Heart left ventricle (tissue), 16 donors: ENCODE results near the gene SLC22A31. TPM values are rescaled to one million over a fixed set of nuclear protein-coding genes. Genes with fewer than 3 reads are reported as not detected.

Source experiments
- ATAC-seq, 4 donors: fragments of 200-7000 bp; cut with Tn5 transposase; one replicate each; pipeline ENCODE4 v1.9.1; 2020 to 2022; ENCODE audit warnings: moderate library complexity in 4 of 4, mild to moderate bottlenecking in 3 of 4, moderate number of reproducible peaks in 1 of 4
- DNase-seq, 5 donors: peaks; one replicate each; pipeline ENCODE4 v3.0.0-alpha.2; 2020
- H3K27ac ChIP-seq, 12 donors: fragments of 200-600 bp; sonication (generic) in 4 of 12; one replicate each; pipeline versions ENCODE4 v1.5.0 to v1.8.0; 2016 to 2022; ENCODE audit warnings: mild to moderate bottlenecking in 2 of 12
- H3K27me3 ChIP-seq, 9 donors: fragments of 200-600 bp; sonication (generic) in 2 of 9; one replicate each; pipeline versions ENCODE4 v1.5.1 to v1.8.0; 2016 to 2022; ENCODE audit warnings: mild to moderate bottlenecking in 3 of 9
- H3K36me3 ChIP-seq, 9 donors: fragments of 200-600 bp; sonication (generic) in 2 of 9; one replicate each; pipeline versions ENCODE4 v1.5.0 to v1.8.0; 2018 to 2022; ENCODE audit warnings: mild to moderate bottlenecking in 2 of 9
- H3K4me1 ChIP-seq, 12 donors: fragments of 200-600 bp; sonication (generic) in 4 of 12; one replicate each; pipeline versions ENCODE4 v1.5.0 to v1.8.0; 2016 to 2022; ENCODE audit warnings: mild to moderate bottlenecking in 3 of 12
- H3K4me3 ChIP-seq, 12 donors: fragments of 200-600 bp; sonication (generic) in 4 of 12; one replicate each; pipeline versions ENCODE4 v1.5.0 to v1.8.0; 2017 to 2022; ENCODE audit warnings: mild to moderate bottlenecking in 9 of 12, moderate library complexity in 4 of 12
- H3K9me3 ChIP-seq, 12 donors: fragments of 200-600 bp; sonication (generic) in 4 of 12; one replicate each; pipeline versions ENCODE4 v1.5.0 to v1.8.0; 2016 to 2022; ENCODE audit warnings: mild to moderate bottlenecking in 1 of 12
- POLR2A ChIP-seq, 2 donors: fragments of 450-650 bp; IDR thresholded peaks; one replicate each; pipeline ENCODE4 v1.6.1; 2017; ENCODE audit warnings: antibody characterized with exemption in 2 of 2, mild to moderate bottlenecking in 2 of 2, moderate library complexity in 2 of 2
- WGBS, 4 donors: extraction: QIAGEN DNeasy Blood & Tissue Kit in 2 of 4; methylation state at CpG; one replicate each; pipeline versions ENCODE4 v1.1.5 to v1.1.7; 2013 to 2018; 5-methylcytosine and 5-hydroxymethylcytosine counted together
- intact Hi-C, 10 donors: fragments of 100-400 bp; cut with DNase I; formaldehyde crosslinking; loops; one replicate each; pipeline versions ENCODE4 v1.11.1 to v1.14.2; 2022
- polyA plus RNA-seq, 2 donors: library from polyadenylated mRNA; stranded (reverse); fragments of 200-250 nt; gene quantifications; one replicate each; pipeline ENCODE4 v1.2.3, GENCODE V29; 2013
- total RNA-seq, 9 donors: library from RNA; depleted of rRNA in 2 of 9; stranded (reverse); fragments of >200 nt in 2 of 9; fragmentation: NEBNext Ultra II Directional in 3 of 9; extraction: Animal tissue kit (Norgen Biotek cat#: 25700) in 3 of 9; gene quantifications; one replicate each; pipeline versions ENCODE4 v1.1.0 to v1.2.4, GENCODE V29; 2016 to 2023
- TF ChIP-seq, protein P1 (sequence below), 12 donors: fragments of 200-600 bp; sonication (generic) in 4 of 12; IDR thresholded peaks; one replicate each; pipeline versions ENCODE4 v1.5.0 to v1.8.0; 2018 to 2022; ENCODE audit warnings: antibody characterized with exemption in 12 of 12, mild to moderate bottlenecking in 5 of 12
- donor health status: ischemic (EF 13 %, LVEDD 7.1; RV severe dilation, severe dysfunction).
- donor health status: healthy with polysubstance abuse.
- donor health status: DM: no; HTN: yes; CAD: no.
- donor health status: DM: no; HTN: no; CAD: no.
- donor health status: ischemic (EF 25% LVEDD 6.9; RV normal size, moderate dysfunction).
- donor health status: ischemic (EF 25% LVEDD 5.7; RV mildly dilated, moderate dysfunction).
- donor health status: healthy.
- donor health status: DM: yes; HTN: yes; CAD: no.
- donor health status: ischemic (EF 35%, LVEDD 5.7; RV mildly dilated, moderate dysfunction).
- donor health status: nonischemic (EF 11% LVEDD 7.7; RV severe dilation, severe dysfunction).
- donor health status: DM: yes; HTN: yes; CAD: no.
- donor health status: PGD.
- donor health status: ischemic (EF 29% LVEDD 5.4; RV normal size, mild dysfunction).
- donor health status: nonischemic (EF 23%, LVEDD 6.1; RV moderate dilation, normal function).

The SLC22A31 gene
- total and polyA plus RNA-seq, 11 donors: 0.07 TPM; not detected in 10

DNA sequence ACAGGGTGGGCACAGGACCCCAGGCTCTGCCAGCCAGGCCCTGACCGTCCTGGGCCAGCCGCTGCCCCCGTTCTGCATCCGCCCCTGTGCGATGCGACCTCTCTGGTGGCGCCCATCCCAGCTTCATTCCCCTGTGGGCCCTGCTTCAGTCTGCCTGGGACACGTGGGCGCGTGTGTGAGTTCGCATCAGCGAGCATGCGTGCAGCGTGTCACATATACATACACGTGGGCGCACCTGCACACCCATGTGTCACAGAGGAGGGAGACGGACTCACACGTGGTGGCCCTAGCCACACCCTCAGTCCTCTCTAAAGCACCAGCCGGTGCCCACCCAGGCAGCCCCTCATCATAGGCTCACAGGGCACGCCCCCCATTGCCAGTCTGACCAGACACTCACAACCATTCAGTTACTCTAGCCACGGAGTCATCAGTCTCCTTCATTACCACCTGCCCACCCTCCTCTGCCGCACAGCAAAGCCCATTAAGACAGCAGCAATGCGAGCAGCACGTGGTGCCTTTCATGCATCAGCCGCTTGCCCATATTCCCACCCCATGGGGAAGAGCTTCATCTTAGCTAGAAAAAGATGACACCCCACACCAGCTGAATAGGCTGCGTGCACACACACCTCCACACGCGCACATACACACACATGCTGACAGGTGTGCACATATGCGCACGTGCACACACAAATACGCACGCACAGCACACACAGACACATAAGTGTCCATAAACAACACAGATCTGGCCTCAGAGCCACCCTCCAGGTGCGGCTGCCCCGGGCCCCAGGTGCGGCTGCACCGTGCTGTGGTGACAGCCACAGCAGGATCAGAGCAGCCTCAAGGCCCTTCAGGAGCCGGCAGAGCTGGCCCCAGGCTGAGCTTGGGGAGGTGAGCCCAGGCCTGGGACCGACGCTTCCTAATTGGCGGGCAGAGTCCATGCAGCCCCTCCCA, 38.3 kb downstream of the SLC22A31 start:
- Histone ChIP-seq H3K36me3 (no peaks in the 10 kb centered on the region), H3K9me3 (no peaks in the 10 kb centered on the region), H3K4me1 (peaks cover 0 to 5% (median under 1%) of the 10 kb centered on the region in 12 donors), H3K27ac (no peak overlapping the region), H3K4me3 (no peak overlapping the region), H3K27me3 (peaks cover 0 to 19% (median under 1%) of the 10 kb centered on the region in 9 donors)
- DNase-seq (no peak), ATAC-seq (no peak)
- WGBS, 4 donors: 87 to 91% (median 90%) methylated on average over 34 to 40 of the region's 40 CpGs
- no peak for TF ChIP-seq POLR2A (IDR thresholded peaks at IDR 0.05)
- TF ChIP-seq, protein P1, sequence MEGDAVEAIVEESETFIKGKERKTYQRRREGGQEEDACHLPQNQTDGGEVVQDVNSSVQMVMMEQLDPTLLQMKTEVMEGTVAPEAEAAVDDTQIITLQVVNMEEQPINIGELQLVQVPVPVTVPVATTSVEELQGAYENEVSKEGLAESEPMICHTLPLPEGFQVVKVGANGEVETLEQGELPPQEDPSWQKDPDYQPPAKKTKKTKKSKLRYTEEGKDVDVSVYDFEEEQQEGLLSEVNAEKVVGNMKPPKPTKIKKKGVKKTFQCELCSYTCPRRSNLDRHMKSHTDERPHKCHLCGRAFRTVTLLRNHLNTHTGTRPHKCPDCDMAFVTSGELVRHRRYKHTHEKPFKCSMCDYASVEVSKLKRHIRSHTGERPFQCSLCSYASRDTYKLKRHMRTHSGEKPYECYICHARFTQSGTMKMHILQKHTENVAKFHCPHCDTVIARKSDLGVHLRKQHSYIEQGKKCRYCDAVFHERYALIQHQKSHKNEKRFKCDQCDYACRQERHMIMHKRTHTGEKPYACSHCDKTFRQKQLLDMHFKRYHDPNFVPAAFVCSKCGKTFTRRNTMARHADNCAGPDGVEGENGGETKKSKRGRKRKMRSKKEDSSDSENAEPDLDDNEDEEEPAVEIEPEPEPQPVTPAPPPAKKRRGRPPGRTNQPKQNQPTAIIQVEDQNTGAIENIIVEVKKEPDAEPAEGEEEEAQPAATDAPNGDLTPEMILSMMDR (IDR thresholded peaks at IDR 0.05): no peak
- intact Hi-C loops: loop anchor here in 4 of 10 donors (10.0 kb wide), 1 partner anchor 347 kb away; the partner anchor contains the start of gene APRT (in 4 of the 4)

DNA sequence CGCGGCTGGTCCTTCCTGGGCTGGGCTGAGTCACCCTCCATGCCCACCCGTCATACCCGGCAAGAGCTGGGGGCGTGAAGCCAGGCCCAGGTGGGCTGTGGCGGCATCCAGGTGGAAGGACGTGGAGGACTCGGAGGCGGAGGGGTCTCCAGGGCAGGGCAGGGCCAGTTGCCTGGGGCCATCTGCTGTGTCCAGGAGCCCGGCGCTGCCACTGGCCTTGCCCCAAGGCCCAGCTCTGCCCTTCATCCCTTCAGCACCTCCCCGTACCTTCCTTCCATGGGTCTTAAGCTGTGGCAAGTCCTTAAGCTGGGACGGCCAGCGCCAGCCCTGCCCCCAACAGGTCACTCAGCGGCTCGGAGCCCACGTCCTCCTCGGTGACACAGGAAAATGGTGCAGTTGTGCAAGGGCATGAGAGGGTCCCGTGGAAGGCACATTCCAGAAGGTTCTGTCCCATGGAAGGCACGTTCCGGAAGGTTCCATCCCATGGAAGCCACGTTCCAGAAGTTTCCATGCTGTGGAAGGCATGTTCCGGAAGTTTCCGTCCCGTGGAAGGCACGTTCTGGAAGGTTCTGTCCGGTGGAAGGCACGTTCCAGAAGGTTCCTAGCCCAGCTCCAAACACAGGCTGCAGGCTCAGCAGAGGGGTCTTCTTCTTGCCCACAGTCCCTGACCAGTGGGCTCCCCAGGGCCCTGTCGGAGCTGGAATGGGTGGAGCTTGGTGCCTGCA, 39.2 kb downstream of the SLC22A31 start:
- ATAC-seq (no peak), DNase-seq (no peak)
- no peak for TF ChIP-seq POLR2A (IDR thresholded peaks at IDR 0.05)
- TF ChIP-seq, protein P1 (IDR thresholded peaks at IDR 0.05): no peak
- H3K36me3 ChIP-seq: no peaks in the 10 kb centered on the region
- H3K4me1 ChIP-seq: peaks cover 0 to 11% (median 7%) of the 10 kb centered on the region in 12 donors
- H3K9me3 ChIP-seq: no peaks in the 10 kb centered on the region
- no peak overlapping the region for H3K27ac ChIP-seq
- peaks cover 0 to 13% (median 0%) of the 10 kb centered on the region in 9 donors for H3K27me3 ChIP-seq
- WGBS, 4 donors: 79 to 89% (median 86%) methylated on average over 11 to 29 of the region's 29 CpGs
- no peak overlapping the region for H3K4me3 ChIP-seq
- intact Hi-C loops: loop anchor here in 4 of 10 donors (10.0 kb wide), 1 partner anchor 346 kb away; the partner anchor contains the start of gene APRT (in 4 of the 4)

DNA sequence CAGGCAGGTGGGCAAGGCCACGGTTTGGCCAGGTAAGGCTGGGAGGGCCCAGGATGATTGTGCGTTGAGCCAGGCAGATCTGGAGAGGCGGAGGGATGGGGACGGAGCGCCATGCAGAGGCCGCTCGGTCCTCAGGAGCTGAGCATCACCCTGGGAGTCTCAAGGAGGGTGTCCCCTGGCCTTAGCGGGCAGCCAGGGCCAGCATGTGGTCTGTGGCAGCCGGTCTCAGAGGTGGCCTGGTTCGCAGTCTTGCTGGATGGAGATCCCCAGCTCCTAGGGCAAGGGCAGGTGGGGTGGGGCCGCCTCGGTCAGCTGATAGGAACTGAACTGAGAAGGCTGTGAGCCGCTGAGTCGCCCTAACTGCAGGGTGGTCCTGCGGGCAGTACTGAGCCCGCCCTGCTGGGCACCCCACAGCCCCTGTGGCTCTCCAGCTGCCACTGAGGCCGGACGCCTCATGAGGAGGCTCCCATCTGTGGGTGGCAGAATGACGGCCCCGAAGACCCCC, 40.4 kb downstream of the SLC22A31 start:
- no peak overlapping the region for H3K27ac ChIP-seq
- intact Hi-C loops: loop anchor here in 4 of 10 donors (10.0 kb wide), 1 partner anchor 345 kb away; the partner anchor contains the start of gene APRT (in 4 of the 4)
- 89 to 94% (median 89%) methylated on average over 7 to 20 of the region's 20 CpGs for WGBS, 4 donors
- TF ChIP-seq, protein P1 (IDR thresholded peaks at IDR 0.05): no peak
- no peak for TF ChIP-seq POLR2A (IDR thresholded peaks at IDR 0.05)
- ATAC-seq (no peak), DNase-seq (no peak)
- no peak overlapping the region for H3K4me3 ChIP-seq
- H3K27me3 ChIP-seq: peaks cover 0 to 6% (median 0%) of the 10 kb centered on the region in 9 donors
- H3K4me1 ChIP-seq: peaks cover 5 to 23% (median 20%) of the 10 kb centered on the region in 12 donors
- H3K36me3 ChIP-seq: no peaks in the 10 kb centered on the region
- H3K9me3 ChIP-seq: no peaks in the 10 kb centered on the region
